Measurements from ENCODE around the gene EPHA4.

Gene EPHA4

DNA sequence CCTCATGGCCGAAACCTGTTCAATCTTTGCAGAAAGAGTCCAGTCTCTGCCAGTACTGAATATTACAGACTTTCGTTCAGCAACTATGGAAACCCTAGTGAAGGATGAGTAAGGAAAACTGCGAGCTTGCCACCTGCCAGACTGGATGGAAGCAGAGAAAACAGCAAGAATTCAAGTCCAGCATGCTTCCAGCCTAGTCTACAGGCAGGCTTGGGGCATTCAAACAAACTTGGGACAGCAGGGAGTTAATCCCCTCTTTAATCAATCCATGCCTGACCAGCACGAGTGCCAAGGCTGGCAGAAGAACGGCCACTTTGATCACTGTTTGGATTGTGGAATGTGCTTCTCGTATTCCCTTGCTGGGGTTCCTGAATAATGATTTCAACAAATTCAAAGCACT lies 145.2 kb downstream of the EPHA4 start:
- no peaks in the 10 kb centered on the region; the same call in 1 of the 2 replicates for H3K36me3 ChIP-seq (ENCODE audit: insufficient read depth, low read length)
- TF ChIP-seq, protein P1, sequence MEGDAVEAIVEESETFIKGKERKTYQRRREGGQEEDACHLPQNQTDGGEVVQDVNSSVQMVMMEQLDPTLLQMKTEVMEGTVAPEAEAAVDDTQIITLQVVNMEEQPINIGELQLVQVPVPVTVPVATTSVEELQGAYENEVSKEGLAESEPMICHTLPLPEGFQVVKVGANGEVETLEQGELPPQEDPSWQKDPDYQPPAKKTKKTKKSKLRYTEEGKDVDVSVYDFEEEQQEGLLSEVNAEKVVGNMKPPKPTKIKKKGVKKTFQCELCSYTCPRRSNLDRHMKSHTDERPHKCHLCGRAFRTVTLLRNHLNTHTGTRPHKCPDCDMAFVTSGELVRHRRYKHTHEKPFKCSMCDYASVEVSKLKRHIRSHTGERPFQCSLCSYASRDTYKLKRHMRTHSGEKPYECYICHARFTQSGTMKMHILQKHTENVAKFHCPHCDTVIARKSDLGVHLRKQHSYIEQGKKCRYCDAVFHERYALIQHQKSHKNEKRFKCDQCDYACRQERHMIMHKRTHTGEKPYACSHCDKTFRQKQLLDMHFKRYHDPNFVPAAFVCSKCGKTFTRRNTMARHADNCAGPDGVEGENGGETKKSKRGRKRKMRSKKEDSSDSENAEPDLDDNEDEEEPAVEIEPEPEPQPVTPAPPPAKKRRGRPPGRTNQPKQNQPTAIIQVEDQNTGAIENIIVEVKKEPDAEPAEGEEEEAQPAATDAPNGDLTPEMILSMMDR (conservative IDR thresholded peaks at IDR 0.05; ENCODE audit: low read length): no peak
- no peak for TF ChIP-seq EZH2phosphoT487 (IDR thresholded peaks at IDR 0.05; ENCODE audit: borderline replicate concordance)
- H3K4me1 ChIP-seq (ENCODE audit: insufficient read depth, low read length, poor library complexity, severe bottlenecking): no peaks in the 10 kb centered on the region
- H3F3A ChIP-seq (ENCODE audit: low read depth): no peaks in the 10 kb centered on the region
- no peaks in the 10 kb centered on the region for H3K79me2 ChIP-seq (ENCODE audit: insufficient read depth, low read length)
- H4K20me1 ChIP-seq (ENCODE audit: insufficient read depth, low read length, poor library complexity, severe bottlenecking): no peaks in the 10 kb centered on the region
- H3K9me2 ChIP-seq (replicated peaks; ENCODE audit: low read depth, low read length): no peaks in the 10 kb centered on the region
- no peak overlapping the region for H2AFZ ChIP-seq (ENCODE audit: low read length)
- H3K9ac ChIP-seq (ENCODE audit: low read depth, low read length, poor library complexity, severe bottlenecking): no peak overlapping the region
- H3K9me3 ChIP-seq (ENCODE audit: insufficient read depth, low read depth, low read length): no peaks in the 10 kb centered on the region
- H3K27me3 ChIP-seq (ENCODE audit: insufficient read depth, low read length, poor library complexity, severe bottlenecking): no peaks in the 10 kb centered on the region
- H3K4me3 ChIP-seq (ENCODE audit: low read length, poor library complexity, severe bottlenecking): no peak overlapping the region
- no peak overlapping the region for H3K4me2 ChIP-seq (ENCODE audit: low read depth, low read length, poor library complexity, severe bottlenecking)

DNA sequence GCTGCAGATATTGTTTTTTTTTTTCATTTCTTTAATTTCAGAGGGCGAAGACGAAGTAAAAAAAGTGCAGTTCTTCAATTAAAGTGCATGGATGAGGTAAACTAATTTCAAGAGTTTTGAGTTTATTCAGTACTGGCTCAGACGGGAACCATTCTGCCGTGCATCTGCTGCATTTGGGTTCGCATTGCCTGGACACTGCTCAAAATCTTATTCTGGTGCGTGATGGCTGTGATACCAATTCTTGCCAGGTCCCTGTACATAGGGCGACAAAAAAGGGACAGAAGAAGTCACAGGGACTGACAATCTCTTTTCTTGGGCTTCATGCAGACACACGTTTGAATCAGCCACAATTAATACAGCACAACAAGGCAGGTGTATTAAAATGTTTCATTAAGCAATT lies 146.2 kb downstream of the EPHA4 start:
- no peaks in the 10 kb centered on the region for H3K27me3 ChIP-seq (ENCODE audit: insufficient read depth, low read length, poor library complexity, severe bottlenecking)
- H3K4me3 ChIP-seq (ENCODE audit: low read length, poor library complexity, severe bottlenecking): no peak overlapping the region
- H3K9me2 ChIP-seq (replicated peaks; ENCODE audit: low read depth, low read length): no peaks in the 10 kb centered on the region
- no peaks in the 10 kb centered on the region; the same call in 1 of the 2 replicates for H3K36me3 ChIP-seq (ENCODE audit: insufficient read depth, low read length)
- H3K9me3 ChIP-seq (ENCODE audit: insufficient read depth, low read depth, low read length): no peaks in the 10 kb centered on the region
- no peak overlapping the region for H2AFZ ChIP-seq (ENCODE audit: low read length)
- H4K20me1 ChIP-seq (ENCODE audit: insufficient read depth, low read length, poor library complexity, severe bottlenecking): no peaks in the 10 kb centered on the region
- peaks cover 7% of the 10 kb centered on the region for H3K4me1 ChIP-seq (ENCODE audit: insufficient read depth, low read length, poor library complexity, severe bottlenecking)
- H3K9ac ChIP-seq (ENCODE audit: low read depth, low read length, poor library complexity, severe bottlenecking): no peak overlapping the region
- TF ChIP-seq EZH2phosphoT487 (IDR thresholded peaks at IDR 0.05; ENCODE audit: borderline replicate concordance): no peak
- TF ChIP-seq, protein P1 (conservative IDR thresholded peaks at IDR 0.05; ENCODE audit: low read length): no peak
- H3K4me2 ChIP-seq (ENCODE audit: low read depth, low read length, poor library complexity, severe bottlenecking): no peak overlapping the region
- 0 out of 2 replicates have a peak, but pooled peaks cover 3% of the 10 kb centered on the region for H3F3A ChIP-seq (ENCODE audit: low read depth)
- H3K79me2 ChIP-seq (ENCODE audit: insufficient read depth, low read length): no peaks in the 10 kb centered on the region

DNA sequence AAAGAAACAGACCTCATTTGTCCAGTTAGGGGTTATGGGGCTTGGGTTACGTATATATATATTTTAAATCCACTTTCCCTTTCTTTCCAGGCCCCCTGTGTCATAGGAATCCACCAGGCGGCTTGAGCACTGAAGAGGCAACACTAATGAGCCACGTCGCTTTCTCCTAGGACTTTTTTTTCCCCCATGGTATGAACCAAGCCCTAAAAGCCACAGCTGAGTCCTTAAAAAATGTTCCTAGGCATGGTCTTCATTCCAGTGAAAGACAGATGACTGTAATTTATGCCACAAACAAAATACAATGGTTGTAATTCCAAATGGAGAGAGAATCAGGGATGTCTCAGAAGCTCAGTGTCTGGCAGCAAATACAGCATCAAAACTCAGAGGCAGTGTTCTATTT lies 146.8 kb downstream of the EPHA4 start:
- Histone ChIP-seq H2AFZ (ENCODE audit: low read length) (no peak overlapping the region), H3K4me1 (ENCODE audit: insufficient read depth, low read length, poor library complexity, severe bottlenecking) (peaks cover 12% of the 10 kb centered on the region), H3K36me3 (ENCODE audit: insufficient read depth, low read length) (no peaks in the 10 kb centered on the region; the same call in 1 of the 2 replicates), H3K9me2 (replicated peaks; ENCODE audit: low read depth, low read length) (no peaks in the 10 kb centered on the region), H3F3A (ENCODE audit: low read depth) (peaks cover 7% of the 10 kb centered on the region; the same call in 1 of the 2 replicates), H4K20me1 (ENCODE audit: insufficient read depth, low read length, poor library complexity, severe bottlenecking) (no peaks in the 10 kb centered on the region), H3K79me2 (ENCODE audit: insufficient read depth, low read length) (no peaks in the 10 kb centered on the region), H3K9ac (ENCODE audit: low read depth, low read length, poor library complexity, severe bottlenecking) (no peak overlapping the region), H3K4me3 (ENCODE audit: low read length, poor library complexity, severe bottlenecking) (no peak overlapping the region), H3K4me2 (ENCODE audit: low read depth, low read length, poor library complexity, severe bottlenecking) (no peak overlapping the region), H3K9me3 (ENCODE audit: insufficient read depth, low read depth, low read length) (no peaks in the 10 kb centered on the region), H3K27me3 (ENCODE audit: insufficient read depth, low read length, poor library complexity, severe bottlenecking) (no peaks in the 10 kb centered on the region)
- TF ChIP-seq, protein P1 (conservative IDR thresholded peaks at IDR 0.05; ENCODE audit: low read length): no peak
- TF ChIP-seq EZH2phosphoT487 (IDR thresholded peaks at IDR 0.05; ENCODE audit: borderline replicate concordance): no peak

Data from Loucy (cell line).